Skeletal muscle satellite cell (primary cell): ENCODE measurements around the gene SPIN1.
"Not testable (repeated sequence)": the region's sequence is repeated elsewhere in the genome, so short reads cannot be mapped to it uniquely, and the experiment has no call there.

ENCODE experiments used
- H3K27me3 ChIP-seq: 2 replicates; pipeline ENCODE4 v1.7.0; 2013; ENCODE audit warnings: low read length; ENCODE audit not compliant: control insufficient read depth, insufficient read depth
- H3K36me3 ChIP-seq: 2 replicates; pipeline ENCODE4 v1.7.0; 2013; ENCODE audit warnings: mild to moderate bottlenecking, control low read depth, low read length; ENCODE audit not compliant: insufficient read depth
- H3K4me1 ChIP-seq: 2 replicates; pipeline ENCODE4 v1.7.0; 2013; ENCODE audit warnings: low read length; ENCODE audit not compliant: control insufficient read depth, insufficient read depth
- H3K4me2 ChIP-seq: 2 replicates; pipeline ENCODE4 v1.7.0; 2013; ENCODE audit warnings: mild to moderate bottlenecking, low read length
- H3K4me3 ChIP-seq: 2 replicates; pipeline ENCODE4 v1.7.0; 2013; ENCODE audit warnings: low read length
- H3K9ac ChIP-seq: 2 replicates; pipeline ENCODE4 v1.7.0; 2013; ENCODE audit warnings: mild to moderate bottlenecking, low read depth, low read length, moderate library complexity
- H3K9me3 ChIP-seq: replicated peaks from 2 replicates; pipeline ENCODE4 v1.7.0; 2013; ENCODE audit warnings: mild to moderate bottlenecking, control low read depth, low read length

SPIN1 gene

DNA sequence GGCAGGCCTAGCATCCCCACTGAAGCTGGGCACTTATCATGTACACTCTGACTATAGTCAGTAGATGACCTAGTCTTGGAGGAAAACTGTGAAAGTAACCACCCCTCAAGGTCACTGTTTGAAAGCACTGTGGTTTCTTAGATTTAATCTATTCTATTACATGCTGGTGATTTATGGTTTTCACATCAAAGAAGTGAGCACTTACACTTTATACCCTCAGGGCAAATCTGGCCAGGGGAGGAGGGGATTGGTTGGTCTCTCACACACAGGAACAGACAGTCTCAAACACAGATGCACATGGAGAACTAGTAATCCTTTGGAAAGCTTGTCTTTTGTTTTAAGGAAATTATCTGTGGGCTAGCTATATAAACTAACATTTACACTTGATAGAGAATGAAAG lies 17.9 kb upstream of the SPIN1 start:
- no peaks in the 10 kb centered on the region for H3K9me3 ChIP-seq
- no peak overlapping the region for H3K9ac ChIP-seq
- no peaks in the 10 kb centered on the region for H3K27me3 ChIP-seq
- H3K36me3 ChIP-seq: no peaks in the 10 kb centered on the region
- H3K4me1 ChIP-seq: no peaks in the 10 kb centered on the region
- no peak overlapping the region for H3K4me3 ChIP-seq
- H3K4me2 ChIP-seq: no peak overlapping the region

DNA sequence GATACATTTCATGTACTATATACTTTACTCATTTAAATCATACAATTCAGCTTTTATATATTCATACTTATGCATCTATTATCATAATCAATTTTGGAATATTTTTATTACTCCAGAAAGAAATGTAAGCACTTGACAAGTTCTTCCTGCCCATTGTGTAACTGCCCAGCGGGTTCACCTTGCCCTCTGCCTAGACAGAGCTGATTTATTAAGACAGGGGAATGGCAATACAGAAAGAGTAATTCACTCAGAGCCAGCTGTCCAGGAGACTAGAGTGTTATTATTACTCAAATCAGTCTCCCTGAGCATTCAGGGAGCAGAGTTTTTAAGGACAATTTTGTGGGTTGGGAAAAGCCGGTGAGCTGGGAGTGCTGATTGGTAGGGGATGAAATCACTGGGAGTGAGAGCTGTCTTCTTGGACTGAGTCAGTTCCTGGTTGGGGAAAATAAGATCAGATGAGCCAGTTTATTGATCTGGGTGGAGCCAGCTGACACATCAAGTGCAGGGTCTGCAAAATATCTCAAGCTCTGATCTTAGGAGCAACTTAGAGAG lies 16.1 kb upstream of the SPIN1 start:
- H3K27me3 ChIP-seq: no peaks in the 10 kb centered on the region
- no peak overlapping the region for H3K9ac ChIP-seq
- no peak overlapping the region for H3K4me3 ChIP-seq

DNA sequence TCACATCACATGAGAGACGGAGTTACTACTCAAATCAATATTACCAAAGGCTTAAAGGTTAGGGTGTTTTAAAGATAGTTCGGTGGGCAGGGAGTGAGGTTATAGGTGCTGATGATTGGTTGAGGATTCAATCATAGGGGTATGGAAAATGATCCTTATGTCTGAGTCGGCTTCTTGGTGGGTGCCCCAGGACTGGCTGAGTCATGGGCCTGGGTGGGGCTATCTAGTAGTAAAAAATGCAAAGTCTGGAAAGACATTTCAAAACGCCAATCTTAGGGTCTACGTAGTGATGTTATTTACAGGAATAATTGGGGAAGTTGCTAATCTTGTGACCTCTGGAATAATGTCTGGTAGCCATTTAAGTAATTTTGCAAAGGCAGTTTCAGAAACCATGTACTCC lies 15.2 kb upstream of the SPIN1 start:
- Histone ChIP-seq H3K36me3 (no peaks in the 10 kb centered on the region), H3K4me1 (no peaks in the 10 kb centered on the region), H3K4me3 (no peak overlapping the region), H3K4me2 (no peak overlapping the region), H3K9ac (no peak overlapping the region), H3K9me3 (no peaks in the 10 kb centered on the region), H3K27me3 (no peaks in the 10 kb centered on the region)

More for the DNA sequence above, 16.1 kb upstream of the SPIN1 start:
- no peaks in the 10 kb centered on the region for H3K4me1 ChIP-seq
- no peaks in the 10 kb centered on the region for H3K36me3 ChIP-seq
- no peaks in the 10 kb centered on the region for H3K9me3 ChIP-seq
- no peak overlapping the region for H3K4me2 ChIP-seq

DNA sequence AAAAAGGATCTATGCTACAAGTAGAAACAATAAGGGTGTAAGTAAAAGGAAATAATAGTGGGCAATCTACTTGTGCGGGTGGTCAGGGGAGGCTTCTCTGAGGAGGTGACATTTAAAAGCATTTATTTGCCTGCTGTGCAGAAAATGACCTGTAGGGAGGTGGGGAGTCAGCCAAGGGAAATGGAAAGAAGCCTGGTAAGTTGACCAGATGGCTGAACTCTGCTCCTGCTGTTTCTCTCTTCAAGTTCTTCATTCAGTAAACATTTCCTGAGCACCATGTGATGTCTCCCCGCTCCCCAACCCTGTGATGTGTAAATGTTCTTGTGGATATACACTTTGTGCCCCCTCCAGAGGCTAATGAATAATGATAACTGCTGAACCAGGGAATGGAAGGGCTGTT lies 9.9 kb upstream of the SPIN1 start:
- Histone ChIP-seq H3K36me3 (no peaks in the 10 kb centered on the region), H3K4me1 (no peaks in the 10 kb centered on the region), H3K9ac (no peak overlapping the region), H3K9me3 (no peaks in the 10 kb centered on the region), H3K4me3 (no peak overlapping the region), H3K4me2 (no peak overlapping the region), H3K27me3 (no peaks in the 10 kb centered on the region)

DNA sequence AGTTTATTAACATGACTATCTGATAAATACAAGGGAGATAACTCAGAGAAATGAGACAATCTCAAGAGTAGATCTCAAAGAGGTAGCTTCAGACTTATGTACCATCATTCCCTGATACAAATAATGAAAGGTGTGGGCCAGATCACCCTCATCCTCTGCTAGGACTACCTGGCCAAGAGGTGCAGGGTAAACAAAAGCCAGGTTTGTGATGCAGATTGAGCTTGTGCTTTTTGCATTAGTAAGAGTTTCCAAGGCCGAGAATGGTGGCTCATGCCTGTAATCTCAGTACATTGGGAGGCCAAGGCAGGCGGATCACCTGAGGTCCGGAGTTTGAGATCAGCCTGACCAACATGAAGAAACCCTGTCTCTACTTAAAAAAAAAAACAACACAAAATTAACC lies 8.9 kb upstream of the SPIN1 start:
- Histone ChIP-seq H3K27me3 (no peaks in the 10 kb centered on the region), H3K4me3 (no peak overlapping the region), H3K36me3 (no peaks in the 10 kb centered on the region), H3K4me1 (no peaks in the 10 kb centered on the region), H3K9ac (no peak overlapping the region), H3K9me3 (no peaks in the 10 kb centered on the region), H3K4me2 (no peak overlapping the region)

DNA sequence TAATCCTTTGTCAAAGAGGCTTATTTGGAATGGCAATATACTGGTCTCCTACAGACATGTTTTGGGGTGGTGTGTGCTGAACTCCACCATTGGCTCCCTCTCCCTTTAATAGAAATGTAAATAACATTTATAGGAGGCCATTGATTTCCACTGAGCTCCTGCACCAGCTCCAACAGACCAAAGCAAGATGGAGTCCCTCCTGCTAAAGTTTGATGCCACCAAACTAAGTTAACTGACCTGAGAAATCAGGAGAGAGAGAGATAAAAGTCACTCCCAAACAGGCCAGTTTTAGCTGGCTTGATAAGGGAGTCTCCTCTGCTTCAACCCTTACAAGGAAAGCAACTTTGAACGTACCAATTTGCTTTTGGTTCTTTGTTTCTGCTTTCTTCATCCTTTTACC lies 8.1 kb upstream of the SPIN1 start:
- Histone ChIP-seq H3K9ac (no peak overlapping the region), H3K27me3 (no peaks in the 10 kb centered on the region), H3K4me3 (no peak overlapping the region), H3K4me2 (no peak overlapping the region), H3K9me3 (no peaks in the 10 kb centered on the region), H3K36me3 (no peaks in the 10 kb centered on the region), H3K4me1 (no peaks in the 10 kb centered on the region)

DNA sequence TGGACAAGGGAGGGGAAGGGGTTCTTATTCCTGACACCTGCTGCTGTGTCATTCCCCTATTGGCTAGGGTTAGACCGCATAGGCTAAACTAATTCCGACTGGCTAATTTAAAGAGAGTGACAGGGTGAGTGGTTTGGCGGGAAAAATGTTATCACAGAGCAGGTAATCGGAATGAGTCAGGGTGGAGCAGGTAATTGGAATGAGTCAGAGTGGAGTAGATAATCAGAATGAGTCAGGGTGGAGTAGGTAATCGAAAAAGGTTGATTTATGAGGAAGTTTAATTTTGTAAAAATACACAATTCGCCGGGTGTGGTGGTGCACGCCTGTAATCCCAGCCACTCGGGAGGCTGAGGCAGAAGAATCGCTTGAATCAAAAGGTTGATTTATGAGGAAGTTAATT lies 6.9 kb upstream of the SPIN1 start:
- H3K4me1 ChIP-seq, H3K4me3 ChIP-seq, H3K36me3 ChIP-seq, H3K9me3 ChIP-seq, H3K27me3 ChIP-seq, H3K4me2 ChIP-seq, H3K9ac ChIP-seq: not testable (repeated sequence)

DNA sequence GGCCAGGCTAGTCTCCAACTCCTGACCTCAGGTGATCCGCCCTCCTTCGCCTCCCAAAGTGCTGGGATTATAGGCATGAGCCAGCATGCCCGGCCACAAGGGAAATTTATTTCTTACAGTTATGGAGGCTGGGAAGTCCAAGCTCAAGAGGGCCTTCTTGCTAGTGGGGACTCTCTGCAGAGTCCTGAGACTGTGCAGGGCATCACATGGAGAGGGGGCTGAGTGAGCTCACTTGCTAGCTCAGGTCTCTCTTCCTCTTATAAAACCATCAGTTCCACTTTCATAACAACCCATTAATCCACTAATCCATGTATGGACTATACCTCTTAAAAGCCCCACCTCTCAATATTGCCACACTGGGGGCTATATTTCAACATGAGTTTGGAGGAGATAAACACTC lies 5.1 kb upstream of the SPIN1 start:
- Histone ChIP-seq H3K4me3 (no peak overlapping the region), H3K9ac (no peak overlapping the region), H3K36me3 (no peaks in the 10 kb centered on the region), H3K4me2 (no peak overlapping the region), H3K27me3 (no peaks in the 10 kb centered on the region), H3K9me3 (no peaks in the 10 kb centered on the region), H3K4me1 (peaks cover 6% of the 10 kb centered on the region)

DNA sequence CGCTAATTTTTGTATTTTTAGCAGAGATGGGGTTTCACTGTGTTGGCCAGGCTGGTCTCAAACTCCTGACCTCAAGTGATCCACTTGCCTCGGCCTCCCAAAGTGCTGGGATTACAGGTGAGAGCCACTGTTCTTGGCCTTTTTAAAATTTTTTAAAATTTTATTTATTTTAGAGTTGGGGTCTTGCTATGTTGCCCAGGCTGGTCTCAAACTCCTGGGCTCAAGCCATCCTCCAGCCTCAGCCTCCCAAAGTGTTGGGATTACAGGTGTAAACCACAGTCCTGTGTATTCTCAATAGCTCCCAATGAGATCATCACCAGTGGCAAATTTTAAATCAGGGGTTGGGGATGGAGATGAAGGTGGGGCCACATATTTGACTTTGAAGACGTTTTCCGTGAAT lies 2.1 kb upstream of the SPIN1 start:
- H3K27me3 ChIP-seq, H3K4me2 ChIP-seq, H3K9me3 ChIP-seq, H3K9ac ChIP-seq, H3K36me3 ChIP-seq, H3K4me3 ChIP-seq: not testable (repeated sequence)
- peaks cover 19% of the 10 kb centered on the region for H3K4me1 ChIP-seq

DNA sequence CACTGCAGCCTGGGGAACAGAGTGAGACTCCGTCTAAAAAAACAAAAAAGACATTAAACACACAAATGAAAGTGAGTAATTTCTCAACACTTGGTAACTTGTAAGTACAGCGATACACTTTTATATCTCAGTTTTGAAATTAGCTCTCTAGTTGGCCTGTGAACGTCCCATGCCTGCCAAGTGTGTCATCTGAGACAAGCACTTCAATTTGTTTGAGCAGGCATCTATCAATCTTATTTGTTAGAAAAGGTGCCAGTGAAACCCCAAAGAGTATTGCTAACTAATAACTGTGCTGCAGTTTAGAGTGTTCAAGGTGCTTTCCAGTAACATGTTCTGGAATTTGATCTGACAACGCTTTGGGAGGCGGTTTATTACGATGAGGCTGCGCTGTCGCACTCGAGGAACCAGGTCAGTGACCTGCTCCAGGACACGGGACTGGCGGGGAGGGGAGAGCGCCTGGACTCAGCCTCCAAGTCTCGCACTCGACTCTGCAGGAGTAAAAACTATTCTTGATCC lies 1.1 kb upstream of the SPIN1 start:
- H3K4me1 ChIP-seq: peaks cover 24% of the 10 kb centered on the region
- H3K36me3 ChIP-seq: no peaks in the 10 kb centered on the region
- no peaks in the 10 kb centered on the region for H3K9me3 ChIP-seq
- peak overlapping the region; percentile 89 for H3K4me3 ChIP-seq
- H3K4me2 ChIP-seq: peak overlapping the region; percentile 98
- peak overlapping the region; percentile 89 for H3K9ac ChIP-seq
- no peaks in the 10 kb centered on the region for H3K27me3 ChIP-seq

DNA sequence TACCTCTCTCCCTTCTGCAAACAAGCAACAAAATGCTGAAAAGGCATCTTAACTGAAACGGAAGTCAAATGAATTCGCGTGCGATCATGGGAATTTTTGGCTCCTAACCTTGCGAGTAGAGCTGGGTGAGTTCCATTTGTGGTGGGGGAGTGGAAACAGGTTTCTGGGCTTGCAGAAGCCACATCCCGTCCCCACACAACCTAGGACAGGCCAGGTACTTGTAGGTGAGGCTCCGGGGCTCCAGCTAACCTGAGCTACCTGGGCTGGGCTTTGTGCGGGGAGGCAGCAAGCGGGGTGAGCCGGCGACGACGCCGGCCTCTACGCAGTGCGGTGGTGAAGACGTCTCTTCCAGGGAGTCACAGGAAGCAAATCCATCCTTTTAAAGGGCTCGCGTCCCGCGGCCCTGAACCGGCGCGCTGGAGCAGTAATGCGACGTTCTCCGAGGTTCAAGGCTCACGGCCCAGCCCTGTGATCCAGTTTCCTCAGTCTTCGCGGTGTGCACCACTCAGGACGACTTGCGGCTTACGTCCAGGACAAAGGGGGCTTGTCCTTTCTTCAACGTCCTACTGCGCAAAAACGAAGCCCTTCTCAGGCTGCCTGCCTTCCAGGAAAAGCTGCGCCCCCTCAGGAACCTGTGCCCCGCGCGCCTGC lies 567 bp upstream of the SPIN1 start:
- H3K27me3 ChIP-seq: no peaks in the 10 kb centered on the region
- H3K9me3 ChIP-seq: no peaks in the 10 kb centered on the region
- peak overlapping the region; percentile 89 for H3K9ac ChIP-seq
- peak overlapping the region; percentile 98 for H3K4me2 ChIP-seq
- peak overlapping the region; percentile 89 for H3K4me3 ChIP-seq
- H3K36me3 ChIP-seq: no peaks in the 10 kb centered on the region
- H3K4me1 ChIP-seq: peaks cover 24% of the 10 kb centered on the region
